K562 (cell line): Measurements from ENCODE around the gene CXCL17. TPM values are rescaled to one million over a fixed set of nuclear protein-coding genes. Genes with fewer than 3 reads are reported as not detected.

Experiments
- polyA plus RNA-seq, 8 experiments: library from polyadenylated mRNA; depleted of rRNA in 4 of 8; stranded (reverse) in 5 of 8; unstranded in 3 of 8; fragments of >200 nt; fragmentation: Nextera tagmentation in 2 of 8; fragmentation: Illumina TruSeq in 1 of 8; extraction: Ambion mirVana in 2 of 8; extraction: Trizol in 1 of 8; gene quantifications; 2 replicates each; pipeline versions ENCODE4 v1.2.1 to v1.2.3, GENCODE V29; 2011 to 2014; ENCODE audit warnings: inconsistent platforms in 1 of 8, missing spikeins in 1 of 8
- total RNA-seq, 7 experiments: library from RNA; depleted of rRNA in 6 of 7; stranded (reverse); fragments of >200 nt in 6 of 7; fragmentation: Illumina TruSeq in 2 of 7; extraction: Trizol in 2 of 7; gene quantifications; 2 replicates each; pipeline versions ENCODE4 v1.2.1 to v1.2.3, GENCODE V29; 2011 to 2021; ENCODE audit warnings: low replicate concordance in 1 of 7
- TF ChIP-seq, protein P1 (sequence below): fragments of 200-600 bp; sonication (generic); IDR thresholded peaks from one replicate; pipeline ENCODE4 v1.6.1; 2012; ENCODE audit warnings: mild to moderate bottlenecking, low read depth, low read length, inconsistent platforms

Gene CXCL17
- total and polyA plus RNA-seq, 9 of the 15 experiments (the other 6 are each of a cell fraction or from before 2014, with no cell fraction given), result 0.10 to 0.15 TPM; not detected in 7

DNA sequence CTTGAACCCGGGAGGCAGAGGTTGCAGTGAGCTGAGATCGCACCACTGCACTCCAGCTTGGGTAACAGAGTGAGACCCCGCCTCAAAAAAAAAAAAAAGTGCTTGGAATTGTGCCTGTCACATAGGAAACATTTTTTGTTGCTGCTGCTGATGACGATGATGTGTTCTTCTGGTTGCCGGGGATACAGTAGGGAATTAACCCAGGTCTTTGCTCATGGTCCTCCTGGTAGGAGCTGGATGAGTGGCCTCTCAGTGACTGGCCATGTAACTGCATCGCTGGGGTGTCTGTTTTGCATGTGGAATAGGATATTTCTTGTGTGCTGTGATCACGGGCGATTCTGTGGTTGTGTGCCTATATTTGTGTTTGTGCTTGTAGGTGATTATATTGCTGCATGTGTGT is 48.0 kb downstream of the CXCL17 start (continued):
- TF ChIP-seq, protein P1, sequence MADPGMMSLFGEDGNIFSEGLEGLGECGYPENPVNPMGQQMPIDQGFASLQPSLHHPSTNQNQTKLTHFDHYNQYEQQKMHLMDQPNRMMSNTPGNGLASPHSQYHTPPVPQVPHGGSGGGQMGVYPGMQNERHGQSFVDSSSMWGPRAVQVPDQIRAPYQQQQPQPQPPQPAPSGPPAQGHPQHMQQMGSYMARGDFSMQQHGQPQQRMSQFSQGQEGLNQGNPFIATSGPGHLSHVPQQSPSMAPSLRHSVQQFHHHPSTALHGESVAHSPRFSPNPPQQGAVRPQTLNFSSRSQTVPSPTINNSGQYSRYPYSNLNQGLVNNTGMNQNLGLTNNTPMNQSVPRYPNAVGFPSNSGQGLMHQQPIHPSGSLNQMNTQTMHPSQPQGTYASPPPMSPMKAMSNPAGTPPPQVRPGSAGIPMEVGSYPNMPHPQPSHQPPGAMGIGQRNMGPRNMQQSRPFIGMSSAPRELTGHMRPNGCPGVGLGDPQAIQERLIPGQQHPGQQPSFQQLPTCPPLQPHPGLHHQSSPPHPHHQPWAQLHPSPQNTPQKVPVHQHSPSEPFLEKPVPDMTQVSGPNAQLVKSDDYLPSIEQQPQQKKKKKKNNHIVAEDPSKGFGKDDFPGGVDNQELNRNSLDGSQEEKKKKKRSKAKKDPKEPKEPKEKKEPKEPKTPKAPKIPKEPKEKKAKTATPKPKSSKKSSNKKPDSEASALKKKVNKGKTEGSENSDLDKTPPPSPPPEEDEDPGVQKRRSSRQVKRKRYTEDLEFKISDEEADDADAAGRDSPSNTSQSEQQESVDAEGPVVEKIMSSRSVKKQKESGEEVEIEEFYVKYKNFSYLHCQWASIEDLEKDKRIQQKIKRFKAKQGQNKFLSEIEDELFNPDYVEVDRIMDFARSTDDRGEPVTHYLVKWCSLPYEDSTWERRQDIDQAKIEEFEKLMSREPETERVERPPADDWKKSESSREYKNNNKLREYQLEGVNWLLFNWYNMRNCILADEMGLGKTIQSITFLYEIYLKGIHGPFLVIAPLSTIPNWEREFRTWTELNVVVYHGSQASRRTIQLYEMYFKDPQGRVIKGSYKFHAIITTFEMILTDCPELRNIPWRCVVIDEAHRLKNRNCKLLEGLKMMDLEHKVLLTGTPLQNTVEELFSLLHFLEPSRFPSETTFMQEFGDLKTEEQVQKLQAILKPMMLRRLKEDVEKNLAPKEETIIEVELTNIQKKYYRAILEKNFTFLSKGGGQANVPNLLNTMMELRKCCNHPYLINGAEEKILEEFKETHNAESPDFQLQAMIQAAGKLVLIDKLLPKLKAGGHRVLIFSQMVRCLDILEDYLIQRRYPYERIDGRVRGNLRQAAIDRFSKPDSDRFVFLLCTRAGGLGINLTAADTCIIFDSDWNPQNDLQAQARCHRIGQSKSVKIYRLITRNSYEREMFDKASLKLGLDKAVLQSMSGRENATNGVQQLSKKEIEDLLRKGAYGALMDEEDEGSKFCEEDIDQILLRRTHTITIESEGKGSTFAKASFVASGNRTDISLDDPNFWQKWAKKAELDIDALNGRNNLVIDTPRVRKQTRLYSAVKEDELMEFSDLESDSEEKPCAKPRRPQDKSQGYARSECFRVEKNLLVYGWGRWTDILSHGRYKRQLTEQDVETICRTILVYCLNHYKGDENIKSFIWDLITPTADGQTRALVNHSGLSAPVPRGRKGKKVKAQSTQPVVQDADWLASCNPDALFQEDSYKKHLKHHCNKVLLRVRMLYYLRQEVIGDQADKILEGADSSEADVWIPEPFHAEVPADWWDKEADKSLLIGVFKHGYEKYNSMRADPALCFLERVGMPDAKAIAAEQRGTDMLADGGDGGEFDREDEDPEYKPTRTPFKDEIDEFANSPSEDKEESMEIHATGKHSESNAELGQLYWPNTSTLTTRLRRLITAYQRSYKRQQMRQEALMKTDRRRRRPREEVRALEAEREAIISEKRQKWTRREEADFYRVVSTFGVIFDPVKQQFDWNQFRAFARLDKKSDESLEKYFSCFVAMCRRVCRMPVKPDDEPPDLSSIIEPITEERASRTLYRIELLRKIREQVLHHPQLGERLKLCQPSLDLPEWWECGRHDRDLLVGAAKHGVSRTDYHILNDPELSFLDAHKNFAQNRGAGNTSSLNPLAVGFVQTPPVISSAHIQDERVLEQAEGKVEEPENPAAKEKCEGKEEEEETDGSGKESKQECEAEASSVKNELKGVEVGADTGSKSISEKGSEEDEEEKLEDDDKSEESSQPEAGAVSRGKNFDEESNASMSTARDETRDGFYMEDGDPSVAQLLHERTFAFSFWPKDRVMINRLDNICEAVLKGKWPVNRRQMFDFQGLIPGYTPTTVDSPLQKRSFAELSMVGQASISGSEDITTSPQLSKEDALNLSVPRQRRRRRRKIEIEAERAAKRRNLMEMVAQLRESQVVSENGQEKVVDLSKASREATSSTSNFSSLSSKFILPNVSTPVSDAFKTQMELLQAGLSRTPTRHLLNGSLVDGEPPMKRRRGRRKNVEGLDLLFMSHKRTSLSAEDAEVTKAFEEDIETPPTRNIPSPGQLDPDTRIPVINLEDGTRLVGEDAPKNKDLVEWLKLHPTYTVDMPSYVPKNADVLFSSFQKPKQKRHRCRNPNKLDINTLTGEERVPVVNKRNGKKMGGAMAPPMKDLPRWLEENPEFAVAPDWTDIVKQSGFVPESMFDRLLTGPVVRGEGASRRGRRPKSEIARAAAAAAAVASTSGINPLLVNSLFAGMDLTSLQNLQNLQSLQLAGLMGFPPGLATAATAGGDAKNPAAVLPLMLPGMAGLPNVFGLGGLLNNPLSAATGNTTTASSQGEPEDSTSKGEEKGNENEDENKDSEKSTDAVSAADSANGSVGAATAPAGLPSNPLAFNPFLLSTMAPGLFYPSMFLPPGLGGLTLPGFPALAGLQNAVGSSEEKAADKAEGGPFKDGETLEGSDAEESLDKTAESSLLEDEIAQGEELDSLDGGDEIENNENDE, result no peak
